TTC549 (cell line): ENCODE data around the gene PPARD.
"Not testable (repeated sequence)": the region's sequence is repeated elsewhere in the genome, so short reads cannot be mapped to it uniquely, and the experiment has no call there.

Experiments
- FAIRE-seq: peaks from 2 replicates; lab custom pipeline; 2012; peaks lifted over from hg19 to GRCh38; lab: Jason Lieb, UNC

Gene PPARD

DNA sequence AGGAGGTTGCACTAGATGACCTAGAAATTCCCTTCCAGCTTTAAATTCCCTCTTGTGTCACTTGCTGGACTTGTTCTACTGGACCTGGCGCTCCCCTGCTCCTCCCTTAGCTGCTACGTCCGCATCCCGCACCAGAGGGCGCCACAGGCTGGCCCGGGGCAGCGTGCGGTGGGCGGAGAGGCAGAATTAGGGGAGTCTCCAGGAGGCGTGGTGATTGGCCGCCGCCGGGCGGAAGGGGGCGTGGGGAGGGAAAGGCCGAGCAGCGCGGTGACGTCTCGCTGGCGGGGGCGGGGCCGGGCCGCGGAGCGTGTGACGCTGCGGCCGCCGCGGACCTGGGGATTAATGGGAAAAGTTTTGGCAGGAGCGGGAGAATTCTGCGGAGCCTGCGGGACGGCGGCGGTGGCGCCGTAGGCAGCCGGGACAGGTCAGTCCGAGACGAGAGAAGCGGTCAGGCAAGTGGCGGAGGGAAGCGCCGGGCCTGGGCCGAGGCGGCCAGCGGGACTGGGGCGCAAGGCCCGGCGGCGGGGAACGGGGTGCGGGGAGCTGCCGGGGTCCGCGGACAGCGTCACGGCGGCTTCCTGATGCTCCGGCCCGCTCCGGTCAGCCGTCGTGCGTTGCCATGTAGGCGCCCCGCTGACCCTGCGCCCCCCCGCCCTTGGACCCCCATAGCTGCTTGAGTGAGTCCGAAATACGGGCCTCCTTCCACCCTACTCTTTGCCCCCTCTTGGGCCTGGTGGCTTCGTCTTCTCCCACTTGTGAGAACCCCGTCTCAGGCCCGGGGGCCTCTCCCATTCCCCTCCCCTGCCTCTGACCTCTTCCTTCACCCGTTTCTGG lies at the start of gene PPARD:
Gene PPARD (plus strand): TSS at position 301 of the 834 bp plus-strand sequence. CDS start 68,530 bp downstream, outside the sequence.
- no peak for FAIRE-seq

GRCh38 chr6:35293681-35294080 lies 48.7 kb upstream of the PPARD start:
- no peak for FAIRE-seq

DNA sequence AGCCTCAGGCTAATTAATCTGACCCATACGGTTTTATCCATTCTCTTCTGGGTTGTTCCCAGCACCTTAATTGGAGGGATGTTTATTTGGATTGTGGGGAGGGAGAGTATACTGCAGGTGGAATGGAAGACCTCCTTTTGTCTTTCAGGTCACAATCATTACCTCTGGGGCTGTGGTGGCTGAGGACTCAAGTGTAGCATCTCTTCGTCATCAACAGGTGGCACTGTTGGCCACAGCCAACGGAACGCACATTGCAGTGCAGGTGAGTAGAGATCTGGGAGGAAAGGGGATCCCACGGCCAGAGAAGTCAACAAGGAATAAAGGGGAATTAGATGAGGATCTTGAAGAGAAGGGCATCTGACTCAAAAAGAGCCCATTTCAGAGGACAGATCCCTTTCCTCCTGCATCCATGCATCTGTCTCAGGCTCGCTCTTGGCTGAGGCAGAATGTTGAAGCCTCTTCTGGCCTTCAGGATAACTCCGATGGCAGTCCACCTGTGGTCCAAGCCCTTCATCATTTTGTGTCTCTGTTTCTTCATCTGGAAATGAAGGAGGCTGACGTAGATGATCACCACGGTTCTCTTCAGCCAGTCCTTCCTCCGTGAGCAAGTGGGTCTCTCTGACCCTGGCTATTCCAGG lies 47.9 kb upstream of the PPARD start:
- FAIRE-seq: no peak

DNA sequence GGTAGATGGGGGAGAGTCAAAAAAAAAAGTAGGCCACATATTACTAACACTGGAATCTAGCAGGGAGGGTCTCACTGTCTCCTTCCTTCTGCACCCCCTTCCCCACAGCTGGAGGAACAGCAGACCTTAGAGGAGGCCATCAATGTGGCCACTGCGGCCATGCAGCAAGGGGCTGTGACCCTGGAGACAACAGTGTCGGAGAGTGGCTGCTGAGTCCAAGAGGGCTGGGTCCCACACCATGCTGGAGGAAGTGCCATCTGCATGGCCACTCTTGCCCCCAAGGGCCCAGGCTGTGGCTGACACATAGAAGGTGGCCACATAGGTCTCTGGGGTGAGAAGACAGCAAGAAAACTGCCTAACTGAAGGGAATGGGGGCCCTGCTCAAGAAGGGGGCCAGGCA lies 47.3 kb upstream of the PPARD start:
- no peak for FAIRE-seq

GRCh38 chr6:35295521-35296315 lies 46.6 kb upstream of the PPARD start:
- FAIRE-seq: no peak

DNA sequence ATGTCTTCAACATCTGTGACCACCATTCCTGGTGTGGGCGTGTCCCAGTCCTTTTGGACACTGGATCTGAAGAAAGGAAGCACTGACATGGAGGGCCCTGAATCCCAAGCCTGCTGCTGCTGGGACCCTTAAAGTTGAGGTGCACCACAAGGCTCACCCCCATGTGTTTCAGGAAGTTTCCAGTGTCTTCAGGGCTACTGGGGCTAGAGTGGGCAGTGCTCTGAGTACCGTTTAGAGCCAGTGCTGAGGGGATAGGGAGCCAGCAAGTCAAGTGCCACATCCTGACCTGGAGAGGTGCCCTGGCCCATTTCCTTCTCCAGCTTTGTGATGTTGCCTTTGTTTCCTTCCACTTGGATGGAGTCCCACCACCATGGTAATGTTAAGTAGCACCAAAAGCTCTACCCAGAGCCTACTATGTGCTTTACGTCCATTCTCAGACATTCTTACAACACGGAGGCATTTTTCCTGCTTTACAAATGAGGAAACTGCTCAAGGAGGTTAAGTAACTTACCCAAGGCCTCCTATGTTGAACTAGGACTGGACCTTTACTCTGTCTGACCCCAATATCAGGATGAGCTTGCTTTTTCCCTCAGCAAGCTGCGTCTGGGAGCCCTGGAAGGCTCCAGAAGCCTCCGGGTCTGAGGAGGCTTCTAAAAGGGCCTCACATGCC lies 45.3 kb upstream of the PPARD start:
- FAIRE-seq: no peak

DNA sequence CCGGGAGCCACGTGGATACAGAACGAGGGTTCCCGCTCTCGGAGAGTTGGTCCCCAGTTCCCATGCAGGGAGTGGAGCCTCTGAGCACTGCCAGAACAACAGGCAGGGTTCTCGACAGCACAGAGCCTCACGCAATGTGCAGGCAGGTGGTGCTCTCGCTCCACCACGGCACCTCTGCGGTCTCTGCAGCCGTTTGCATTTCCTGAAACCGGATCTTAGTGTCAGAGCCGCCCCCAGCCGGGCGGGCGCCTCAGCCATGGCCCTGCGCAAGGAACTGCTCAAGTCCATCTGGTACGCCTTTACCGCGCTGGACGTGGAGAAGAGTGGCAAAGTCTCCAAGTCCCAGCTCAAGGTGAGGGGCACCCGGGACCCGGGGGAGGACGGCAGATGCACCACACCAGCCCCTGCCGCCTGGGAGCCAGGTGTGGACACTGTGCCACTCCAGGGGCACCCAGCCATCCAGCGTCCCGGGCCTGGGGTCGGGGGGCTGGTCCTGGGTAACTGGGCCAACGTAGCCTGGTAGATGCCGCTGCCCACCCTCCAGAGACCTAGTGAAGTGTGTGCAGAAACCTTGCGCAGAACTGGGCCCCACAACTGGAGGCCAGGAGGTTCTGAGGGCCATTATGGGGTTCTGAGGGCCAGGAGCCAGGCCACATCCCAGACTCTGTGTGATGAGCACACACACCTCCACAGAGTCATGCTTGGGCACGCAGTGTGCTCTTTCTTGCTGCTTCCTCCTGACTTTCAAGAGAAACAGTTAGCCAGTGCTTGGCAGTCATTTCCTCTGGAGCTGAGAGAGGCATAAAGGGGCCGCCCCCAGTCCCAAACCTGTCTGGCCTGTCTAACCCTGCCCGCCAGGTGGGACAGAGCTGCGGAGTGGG lies 44.5 kb upstream of the PPARD start, which contains the start of gene DEF6:
Gene DEF6 (plus strand): TSS at position 218 of the 881 bp plus-strand sequence. CDS start 39 bp downstream, at position 257.
- FAIRE-seq: no peak

- FAIRE-seq: no peak
Observed at GRCh38 chr6:35298625-35299140, 43.7 kb upstream of the PPARD start.

- no peak for FAIRE-seq
Observed at GRCh38 chr6:35299674-35300073, 42.7 kb upstream of the PPARD start.

GRCh38 chr6:35300848-35301247 lies 41.5 kb upstream of the PPARD start:
- no peak for FAIRE-seq

- no peak for FAIRE-seq
Observed at GRCh38 chr6:35302604-35303241, 39.6 kb upstream of the PPARD start.

DNA sequence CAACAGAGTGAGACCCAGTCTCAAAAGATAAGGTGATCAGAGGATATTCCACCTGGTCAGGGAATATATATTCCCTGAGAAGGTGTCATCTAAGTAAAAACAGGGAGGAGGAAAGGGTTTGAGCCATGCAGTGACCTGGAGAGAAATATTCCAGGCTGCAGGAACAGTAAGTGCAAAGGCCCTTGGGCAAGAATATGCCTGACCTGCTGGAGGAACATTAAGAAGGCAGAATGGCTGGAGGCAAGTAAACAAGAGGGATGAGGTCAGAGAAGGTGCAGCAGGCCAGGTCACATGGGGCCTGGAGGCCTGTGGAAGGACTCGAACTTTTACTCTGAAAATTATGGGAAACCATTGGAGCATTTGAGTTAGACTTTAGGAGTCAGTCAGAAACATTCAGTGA lies 38.1 kb upstream of the PPARD start:
- no peak for FAIRE-seq

GRCh38 chr6:35305117-35305516 lies 37.2 kb upstream of the PPARD start:
- FAIRE-seq: no peak

- FAIRE-seq: not testable (repeated sequence)
Observed at GRCh38 chr6:35307138-35307537, 35.2 kb upstream of the PPARD start.

- not testable (repeated sequence) for FAIRE-seq
Observed at GRCh38 chr6:35308543-35308942, 33.8 kb upstream of the PPARD start.

- FAIRE-seq: no peak
Observed at GRCh38 chr6:35309611-35310264, 32.6 kb upstream of the PPARD start.

GRCh38 chr6:35310265-35310831 lies 32.0 kb upstream of the PPARD start:
- FAIRE-seq: no peak

DNA sequence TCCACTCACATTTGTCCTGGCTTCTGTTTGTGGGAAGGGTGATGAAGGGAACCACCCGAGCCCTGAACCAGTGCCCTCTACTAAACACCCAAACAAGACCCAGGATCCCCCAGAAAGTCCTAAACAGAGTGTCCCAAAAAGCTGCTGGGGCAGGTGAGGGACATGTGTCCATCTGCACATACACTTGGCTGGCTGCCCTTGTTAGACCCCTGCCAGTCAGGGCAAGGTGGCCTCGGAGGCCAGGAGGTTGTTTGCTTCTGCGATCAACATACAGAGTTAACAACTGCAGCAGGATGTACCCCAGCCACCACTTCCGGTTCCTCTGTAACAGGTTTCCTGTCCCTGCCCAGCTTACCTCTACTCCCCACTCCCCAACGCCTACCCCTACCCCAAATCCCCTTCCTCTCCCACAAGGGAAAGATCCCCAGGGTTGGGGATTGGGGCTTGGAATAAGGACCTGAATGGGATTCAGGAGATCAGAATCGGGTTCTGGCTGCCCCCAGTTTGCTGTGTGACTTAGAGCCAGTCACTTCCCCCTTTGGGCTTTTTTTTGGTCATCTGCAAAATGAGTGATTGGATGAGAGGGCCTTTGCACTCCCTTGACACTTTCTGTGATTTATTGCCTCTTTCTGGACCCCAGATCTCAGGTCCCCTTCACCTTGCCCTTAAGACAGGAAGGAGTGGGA lies 30.8 kb upstream of the PPARD start:
- FAIRE-seq: no peak
